ENCODE measurements around the gene PIH1D1.

The PIH1D1 gene

DNA sequence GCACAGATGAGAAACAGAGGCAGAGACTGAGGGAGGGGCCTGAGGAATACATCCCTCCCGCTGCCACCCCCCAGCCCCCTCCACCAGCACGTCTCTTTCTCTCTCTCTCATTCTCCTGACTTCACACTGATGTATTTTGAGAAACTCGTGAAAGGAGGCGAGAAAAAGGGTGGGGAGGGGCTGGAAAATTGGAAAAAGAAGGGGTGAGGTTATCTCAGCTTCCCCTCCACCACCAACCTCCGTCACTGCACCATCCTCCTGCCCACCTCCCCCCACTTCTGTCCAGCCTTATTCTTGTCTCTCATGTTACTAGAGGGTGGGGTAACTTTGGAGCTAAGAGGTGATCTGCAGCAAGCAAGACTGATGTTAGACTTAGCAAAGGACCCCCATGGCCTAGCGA lies 11.8 kb downstream of the PIH1D1 start:
- no peak overlapping the region for H3K4me3 ChIP-seq (ENCODE audit: low read depth, low read length)
- TF ChIP-seq, protein P1, sequence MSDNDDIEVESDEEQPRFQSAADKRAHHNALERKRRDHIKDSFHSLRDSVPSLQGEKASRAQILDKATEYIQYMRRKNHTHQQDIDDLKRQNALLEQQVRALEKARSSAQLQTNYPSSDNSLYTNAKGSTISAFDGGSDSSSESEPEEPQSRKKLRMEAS (IDR thresholded peaks at IDR 0.05; ENCODE audit: low read depth, low read length) = no peak
- DNase-seq (ENCODE audit: low read depth) = no peak

DNA sequence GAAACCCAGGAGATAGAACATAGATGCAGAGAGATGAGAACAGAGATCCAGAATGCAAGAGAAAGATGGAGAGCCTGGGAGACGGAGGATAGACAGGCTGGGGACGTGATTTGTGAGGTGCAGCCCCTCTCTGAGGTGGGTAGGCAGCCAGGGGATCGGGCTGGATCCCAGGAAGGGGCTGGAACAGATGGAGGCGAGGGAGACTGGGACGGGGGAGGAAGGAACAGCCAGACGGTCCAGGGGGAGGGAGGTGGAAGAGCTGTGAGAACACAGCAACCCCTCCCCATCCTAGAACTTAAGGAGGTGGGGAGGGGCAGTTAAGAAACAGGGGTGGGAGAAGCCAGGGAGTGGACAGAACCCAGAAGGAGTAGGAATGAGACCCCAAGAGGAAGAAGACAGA lies 13.4 kb downstream of the PIH1D1 start:
- H3K4me3 ChIP-seq (ENCODE audit: low read depth, low read length) = no peak overlapping the region
- TF ChIP-seq, protein P1 (IDR thresholded peaks at IDR 0.05; ENCODE audit: low read depth, low read length) = no peak
- TF ChIP-seq POLR2A (IDR thresholded peaks at IDR 0.05; ENCODE audit: extremely low read depth, insufficient read length) = no peak
- TF ChIP-seq, protein P2, sequence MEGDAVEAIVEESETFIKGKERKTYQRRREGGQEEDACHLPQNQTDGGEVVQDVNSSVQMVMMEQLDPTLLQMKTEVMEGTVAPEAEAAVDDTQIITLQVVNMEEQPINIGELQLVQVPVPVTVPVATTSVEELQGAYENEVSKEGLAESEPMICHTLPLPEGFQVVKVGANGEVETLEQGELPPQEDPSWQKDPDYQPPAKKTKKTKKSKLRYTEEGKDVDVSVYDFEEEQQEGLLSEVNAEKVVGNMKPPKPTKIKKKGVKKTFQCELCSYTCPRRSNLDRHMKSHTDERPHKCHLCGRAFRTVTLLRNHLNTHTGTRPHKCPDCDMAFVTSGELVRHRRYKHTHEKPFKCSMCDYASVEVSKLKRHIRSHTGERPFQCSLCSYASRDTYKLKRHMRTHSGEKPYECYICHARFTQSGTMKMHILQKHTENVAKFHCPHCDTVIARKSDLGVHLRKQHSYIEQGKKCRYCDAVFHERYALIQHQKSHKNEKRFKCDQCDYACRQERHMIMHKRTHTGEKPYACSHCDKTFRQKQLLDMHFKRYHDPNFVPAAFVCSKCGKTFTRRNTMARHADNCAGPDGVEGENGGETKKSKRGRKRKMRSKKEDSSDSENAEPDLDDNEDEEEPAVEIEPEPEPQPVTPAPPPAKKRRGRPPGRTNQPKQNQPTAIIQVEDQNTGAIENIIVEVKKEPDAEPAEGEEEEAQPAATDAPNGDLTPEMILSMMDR (IDR thresholded peaks at IDR 0.05; ENCODE audit: low read depth, low read length) = no peak
- TF ChIP-seq MYC (IDR thresholded peaks at IDR 0.05; ENCODE audit: low read depth, low read length) = no peak
- no peak for DNase-seq (ENCODE audit: low read depth)

DNA sequence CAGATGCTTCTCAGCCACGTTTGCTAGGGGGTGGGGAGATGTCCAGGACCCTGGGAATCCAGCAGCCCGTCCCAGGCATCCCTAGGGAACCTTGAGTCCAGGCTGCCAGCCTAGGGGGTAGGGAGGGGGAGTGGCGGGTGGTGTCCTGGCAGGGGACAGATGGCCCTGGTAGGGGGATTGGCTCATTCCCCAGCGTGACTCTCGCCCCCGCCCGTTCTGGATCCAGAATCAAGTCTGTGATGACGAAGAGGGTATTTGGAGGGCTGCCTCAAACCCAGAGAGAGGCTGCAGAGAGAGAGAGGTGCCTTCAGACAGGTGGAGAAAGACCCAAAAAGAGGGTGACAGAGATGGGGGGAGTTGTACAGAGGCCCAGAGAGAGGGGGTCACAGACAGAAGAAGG lies 14.4 kb downstream of the PIH1D1 start:
- DNase-seq (ENCODE audit: low read depth) = no peak
- TF ChIP-seq MYC (IDR thresholded peaks at IDR 0.05; ENCODE audit: low read depth, low read length) (no peak), POLR2A (IDR thresholded peaks at IDR 0.05; ENCODE audit: extremely low read depth, insufficient read length) (no peak)
- TF ChIP-seq, protein P1 (IDR thresholded peaks at IDR 0.05; ENCODE audit: low read depth, low read length) = no peak
- TF ChIP-seq, protein P2 (IDR thresholded peaks at IDR 0.05; ENCODE audit: low read depth, low read length) = no peak
- H3K4me3 ChIP-seq (ENCODE audit: low read depth, low read length) = no peak overlapping the region

DNA sequence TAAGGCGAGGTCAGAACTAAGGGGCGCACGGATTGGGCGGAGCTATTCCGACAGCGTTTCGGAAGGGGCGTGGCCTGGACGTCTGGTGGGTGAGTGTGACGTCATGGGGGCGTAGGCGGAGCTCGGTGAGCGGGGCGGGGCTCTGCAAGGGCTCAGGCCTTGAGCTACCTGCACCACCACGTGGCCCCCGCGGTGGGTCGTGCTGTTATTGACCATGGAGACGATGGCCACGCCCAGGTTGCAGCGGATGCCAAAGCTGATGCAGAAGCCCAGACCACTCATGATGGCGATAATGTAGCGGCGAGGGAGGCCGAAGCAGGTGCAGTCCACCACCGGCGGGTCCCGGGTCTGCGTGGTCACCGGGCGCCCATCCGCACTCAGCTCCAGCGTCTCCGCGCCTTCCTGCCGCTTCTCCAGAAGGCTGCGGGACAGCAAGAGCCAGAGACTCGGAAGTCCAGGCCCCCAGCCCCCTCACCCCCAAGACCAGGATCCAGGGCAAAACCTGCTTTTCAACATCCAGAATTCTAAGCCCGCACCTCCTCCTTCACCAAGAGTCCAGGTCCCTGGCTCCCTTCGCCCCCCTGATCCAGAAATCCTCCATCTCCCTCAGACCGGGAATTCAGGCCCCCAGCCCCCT lies 15.1 kb downstream of the PIH1D1 start:
- DNase-seq (ENCODE audit: low read depth) = no peak
- TF ChIP-seq MYC (IDR thresholded peaks at IDR 0.05; ENCODE audit: low read depth, low read length) = no peak
- TF ChIP-seq, protein P1 (IDR thresholded peaks at IDR 0.05; ENCODE audit: low read depth, low read length) = no peak
- TF ChIP-seq, protein P2 (IDR thresholded peaks at IDR 0.05; ENCODE audit: low read depth, low read length) = no peak
- no peak for TF ChIP-seq POLR2A (IDR thresholded peaks at IDR 0.05; ENCODE audit: extremely low read depth, insufficient read length)
- H3K4me3 ChIP-seq (ENCODE audit: low read depth, low read length) = no peak overlapping the region

DNA sequence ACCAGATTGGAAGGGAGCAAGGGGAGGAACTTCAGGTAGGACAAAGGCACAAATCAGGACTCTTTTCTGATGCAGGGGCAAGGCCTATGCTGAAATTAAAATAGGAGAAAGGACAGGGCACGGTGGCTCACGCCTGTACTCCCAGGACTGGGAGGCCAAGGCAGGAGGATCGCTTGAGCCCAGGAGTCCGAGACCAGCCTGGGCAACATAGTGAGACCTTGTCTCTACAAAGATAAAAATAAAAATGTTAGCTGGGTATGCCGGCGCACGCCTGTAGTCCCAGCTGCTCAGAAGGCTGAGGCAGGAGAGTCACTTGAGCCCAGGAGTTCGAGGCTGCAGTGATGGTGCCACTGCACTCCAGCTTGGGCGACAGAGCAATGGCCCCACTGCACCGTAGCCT lies 15.9 kb downstream of the PIH1D1 start:
- DNase-seq (ENCODE audit: low read depth) = no peak
- no peak overlapping the region for H3K4me3 ChIP-seq (ENCODE audit: low read depth, low read length)
- TF ChIP-seq POLR2A (IDR thresholded peaks at IDR 0.05; ENCODE audit: extremely low read depth, insufficient read length) = no peak
- TF ChIP-seq, protein P1 (IDR thresholded peaks at IDR 0.05; ENCODE audit: low read depth, low read length) = no peak
- TF ChIP-seq, protein P2 (IDR thresholded peaks at IDR 0.05; ENCODE audit: low read depth, low read length) = no peak
- TF ChIP-seq MYC (IDR thresholded peaks at IDR 0.05; ENCODE audit: low read depth, low read length) = no peak

DNA sequence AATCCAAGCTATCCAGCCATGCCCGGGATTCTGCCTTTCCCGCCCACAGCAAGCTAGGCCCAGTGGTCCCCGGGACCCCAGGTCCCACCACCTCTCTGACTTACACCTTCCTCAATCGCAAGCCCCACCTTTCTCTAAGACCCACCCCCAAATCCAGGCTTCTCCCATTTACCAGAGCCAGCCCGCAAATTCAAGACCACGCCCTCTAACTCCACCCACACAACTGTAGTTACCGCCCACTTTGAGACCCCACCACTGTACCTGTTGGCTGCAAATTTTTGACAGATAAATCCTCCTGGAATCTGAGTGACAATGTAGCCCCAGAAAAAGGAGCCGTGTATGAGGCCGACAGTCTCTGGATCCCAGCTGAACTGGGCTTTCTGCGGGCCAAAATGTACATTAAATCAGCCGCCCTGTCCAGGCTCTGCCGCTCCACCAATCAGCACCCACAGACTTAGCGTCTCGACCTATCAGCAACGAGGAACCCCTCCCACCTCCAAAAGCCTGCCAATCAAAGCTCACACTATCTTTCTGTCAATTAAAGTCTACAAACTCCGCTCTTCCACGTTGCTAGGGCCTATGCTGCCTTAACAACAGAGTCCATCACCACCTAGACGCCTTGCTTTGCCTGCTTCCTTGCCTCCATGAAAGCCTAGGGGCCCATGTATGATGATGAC lies 16.6 kb downstream of the PIH1D1 start:
- TF ChIP-seq, protein P2 (IDR thresholded peaks at IDR 0.05; ENCODE audit: low read depth, low read length) = no peak
- no peak for TF ChIP-seq POLR2A (IDR thresholded peaks at IDR 0.05; ENCODE audit: extremely low read depth, insufficient read length)
- TF ChIP-seq, protein P1 (IDR thresholded peaks at IDR 0.05; ENCODE audit: low read depth, low read length) = no peak
- TF ChIP-seq MYC (IDR thresholded peaks at IDR 0.05; ENCODE audit: low read depth, low read length) = no peak
- DNase-seq (ENCODE audit: low read depth) = no peak
- H3K4me3 ChIP-seq (ENCODE audit: low read depth, low read length) = no peak overlapping the region
